Lower leg skin (tissue), 4 donors: ENCODE measurements around the gene THAP4. TPM values are rescaled to one million over a fixed set of nuclear protein-coding genes. Genes with fewer than 3 reads are reported as not detected.

ENCODE experiments used
- DNase-seq, 2 donors: peaks; one replicate each; pipeline ENCODE4 v3.0.0-alpha.2; 2019; ENCODE audit warnings: low spot score in 2 of 2
- H3K4me3 ChIP-seq: fragments of 200-600 bp; sonication (generic); 2 replicates; pipeline ENCODE4 v1.5.1; 2017; ENCODE audit warnings: mild to moderate bottlenecking, low read depth; ENCODE audit not compliant: poor library complexity, severe bottlenecking
- CTCF ChIP-seq, 3 donors: fragments of 450-650 bp; IDR thresholded peaks; one replicate each; pipeline ENCODE4 v1.5.1; 2016; ENCODE audit warnings: antibody characterized with exemption in 3 of 3, mild to moderate bottlenecking in 3 of 3, moderate library complexity in 2 of 3
- POLR2A ChIP-seq, 2 donors: fragments of 450-650 bp; IDR thresholded peaks; one replicate each; pipeline ENCODE4 v1.6.1; 2016 to 2017; ENCODE audit warnings: antibody characterized with exemption in 2 of 2, mild to moderate bottlenecking in 1 of 2, moderate library complexity in 1 of 2
- WGBS, 2 donors: methylation state at CpG; one replicate each; pipeline ENCODE4 v1.1.5; 2018; 5-methylcytosine and 5-hydroxymethylcytosine counted together
- intact Hi-C: fragments of 100-400 bp; cut with DNase I; formaldehyde crosslinking; loops from one replicate; pipeline ENCODE4 v1.15.0; 2023; ENCODE audit warnings: low total_unique reads
- total RNA-seq, 4 donors: library from RNA; depleted of rRNA; stranded (reverse); fragments of >200 nt; gene quantifications; one replicate each; pipeline ENCODE4 v1.1.0, GENCODE V29; 2016

The THAP4 gene
- total RNA-seq, 4 donors from 2014 or later: 52.4 to 60.7 (median 58.3) TPM

DNA sequence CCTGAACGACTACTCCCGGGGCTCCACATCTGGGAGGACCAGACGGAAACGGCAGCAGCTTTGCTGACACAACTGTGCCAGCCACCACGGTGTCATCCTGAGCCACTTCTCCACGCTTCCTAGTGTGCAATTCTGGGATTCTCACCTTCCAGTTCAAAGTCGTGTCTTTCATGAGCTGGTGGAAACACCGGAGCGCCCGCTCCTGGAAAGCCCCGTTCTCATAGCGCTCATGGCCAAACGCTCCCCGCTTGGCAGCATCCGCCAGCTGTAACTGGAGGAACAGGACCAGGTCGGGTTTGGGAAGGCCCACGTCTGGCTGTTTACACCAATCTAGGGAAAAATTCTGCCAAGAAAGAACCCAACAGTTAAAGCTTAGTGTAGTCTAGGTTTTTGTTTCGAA is 41.3 kb upstream of the THAP4 start:
- no peak for DNase-seq
- 79 to 81% methylated on average over 18 of the region's 18 CpGs for whole genome bisulfite sequencing, 2 donors
- H3K4me3 ChIP-seq: no peak overlapping the region
- intact Hi-C loops: no loop called here
- no peak for TF ChIP-seq CTCF (IDR thresholded peaks at IDR 0.05)
- no peak for TF ChIP-seq POLR2A (IDR thresholded peaks at IDR 0.05)

DNA sequence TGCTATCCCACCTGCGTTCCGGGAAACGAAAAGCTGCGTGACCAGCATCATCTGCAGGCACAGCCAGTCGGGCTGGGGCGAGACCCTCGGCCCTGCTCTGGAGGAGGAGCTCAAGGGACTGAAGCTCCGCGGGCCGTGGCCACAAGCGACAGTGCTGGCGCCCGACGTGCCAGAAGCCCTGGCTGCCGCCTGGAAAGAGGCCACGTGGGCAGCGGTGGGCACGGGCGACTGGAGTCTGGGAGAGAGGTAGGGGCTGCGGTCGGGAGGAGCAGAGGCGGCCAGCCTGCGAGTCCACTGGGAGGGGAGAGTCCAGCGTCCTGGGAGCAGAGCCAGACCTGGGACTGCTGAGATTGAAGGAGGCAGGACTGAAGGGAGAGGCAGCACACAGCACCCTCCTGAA is 40.4 kb upstream of the THAP4 start:
- DNase-seq: no peak
- no peak overlapping the region for H3K4me3 ChIP-seq
- intact Hi-C loops: no loop called here
- 87 to 94% methylated on average over 23 to 24 of the region's 24 CpGs for WGBS, 2 donors
- TF ChIP-seq POLR2A (IDR thresholded peaks at IDR 0.05) (no peak), CTCF (IDR thresholded peaks at IDR 0.05) (no peak)

DNA sequence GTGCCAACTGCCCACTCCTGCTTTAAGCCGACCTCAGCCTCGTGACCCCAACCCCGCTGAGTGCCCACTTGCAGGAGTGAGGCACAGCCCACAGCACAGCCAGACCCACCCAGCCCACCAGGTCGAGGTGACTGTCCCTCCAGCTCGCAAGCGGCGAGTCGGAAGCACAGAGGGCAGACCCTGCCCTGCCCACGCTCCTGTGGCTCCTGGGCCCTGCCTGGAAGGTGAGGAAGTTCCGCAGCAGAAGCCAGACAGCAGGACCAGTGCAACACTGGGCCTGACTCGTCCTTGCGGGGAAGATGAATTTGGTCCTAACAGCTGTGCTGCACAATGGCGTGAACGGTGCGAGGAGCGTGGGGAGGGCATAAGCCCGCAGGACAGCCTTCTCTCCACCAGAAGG is 39.7 kb upstream of the THAP4 start:
- TF ChIP-seq POLR2A (IDR thresholded peaks at IDR 0.05): no peak
- TF ChIP-seq CTCF (IDR thresholded peaks at IDR 0.05): no peak
- no peak for DNase-seq
- intact Hi-C loops: no loop called here
- H3K4me3 ChIP-seq: no peak overlapping the region
- WGBS, 2 donors: 86 to 96% methylated on average over 12 to 17 of the region's 17 CpGs

GRCh38 chr2:241675885-241676284 is 38.9 kb upstream of the THAP4 start:
- TF ChIP-seq POLR2A (IDR thresholded peaks at IDR 0.05) (no peak), CTCF (IDR thresholded peaks at IDR 0.05) (no peak)
- no peak for DNase-seq
- no peak overlapping the region for H3K4me3 ChIP-seq
- intact Hi-C loops: no loop called here
- WGBS, 2 donors: 76 to 90% methylated on average over 17 of the region's 17 CpGs

- DNase-seq: no peak
- 71 to 76% methylated on average over 21 of the region's 21 CpGs for whole genome bisulfite sequencing, 2 donors
- no peak overlapping the region for H3K4me3 ChIP-seq
- TF ChIP-seq CTCF (IDR thresholded peaks at IDR 0.05): no peak
- no peak for TF ChIP-seq POLR2A (IDR thresholded peaks at IDR 0.05)
- intact Hi-C loops: no loop called here
Measured at GRCh38 chr2:241673797-241674725, 37.1 kb upstream of the THAP4 start.
